Measurements from ENCODE around the gene UBE2S.
"Not testable (repeated sequence)": the region's sequence is repeated elsewhere in the genome, so short reads cannot be mapped to it uniquely, and the experiment has no call there.

UBE2S gene

GRCh38 chr19:55406826-55407549 is 600 bp downstream of the UBE2S start:
- in situ Hi-C loops (cut with MboI; ENCODE audit: low sequenced_read_pairs) = no loop called here

DNA sequence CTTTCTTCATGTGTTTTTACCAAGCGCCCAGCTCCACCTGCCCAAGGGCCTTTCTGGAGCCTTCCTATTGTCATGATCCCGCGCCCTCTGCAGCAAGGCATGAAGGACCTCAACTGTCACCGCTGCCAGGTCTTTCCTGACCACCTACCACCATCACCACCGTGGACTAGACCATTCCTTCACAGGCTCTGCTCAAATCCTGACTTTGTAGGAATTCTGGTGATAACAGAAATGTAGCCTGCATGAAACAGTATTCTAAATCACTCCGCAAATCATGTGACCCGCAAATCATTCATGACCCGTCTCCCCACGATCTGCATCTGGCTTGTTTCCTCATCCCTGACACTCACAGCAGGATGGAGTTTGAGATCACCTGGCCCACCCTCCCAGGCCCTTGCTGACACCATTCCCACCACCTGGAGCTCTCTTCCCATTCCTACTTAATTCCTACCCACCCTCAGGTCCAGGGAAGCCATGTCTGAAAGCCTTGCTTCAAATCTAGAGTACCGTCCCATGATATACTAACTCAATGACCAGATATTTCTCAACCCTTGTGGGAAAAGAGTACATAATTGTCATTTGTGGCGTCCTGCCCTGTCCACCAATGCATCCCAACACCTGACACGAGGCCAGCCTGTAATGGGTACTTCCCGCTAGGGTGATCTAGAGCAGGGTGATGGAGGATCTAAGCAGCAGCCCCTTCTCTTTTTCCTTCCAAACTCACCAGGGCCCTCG is 1.3 kb downstream of the UBE2S start:
- in situ Hi-C loops (cut with MboI; ENCODE audit: low sequenced_read_pairs) = no loop called here

DNA sequence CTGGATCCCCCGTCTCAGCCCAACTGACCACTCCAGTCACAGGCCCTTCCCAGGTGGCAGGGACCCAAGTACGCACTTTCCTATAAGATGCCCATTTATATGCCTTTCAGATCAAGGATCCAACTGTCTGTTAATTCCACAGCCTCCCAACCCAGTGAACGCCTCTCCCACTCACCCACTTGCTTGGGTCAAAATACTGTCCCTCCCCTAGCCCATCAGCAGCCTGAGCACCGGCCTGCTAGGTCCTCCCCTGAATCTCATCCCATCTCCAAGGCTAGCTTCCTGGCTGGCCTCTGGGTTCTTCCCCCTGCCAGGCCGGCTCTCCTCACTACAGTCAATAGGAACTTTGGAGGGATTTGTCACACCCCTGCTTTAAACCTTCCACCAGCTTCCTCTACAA is 1.9 kb downstream of the UBE2S start:
- in situ Hi-C loops (cut with MboI; ENCODE audit: low sequenced_read_pairs) = no loop called here

DNA sequence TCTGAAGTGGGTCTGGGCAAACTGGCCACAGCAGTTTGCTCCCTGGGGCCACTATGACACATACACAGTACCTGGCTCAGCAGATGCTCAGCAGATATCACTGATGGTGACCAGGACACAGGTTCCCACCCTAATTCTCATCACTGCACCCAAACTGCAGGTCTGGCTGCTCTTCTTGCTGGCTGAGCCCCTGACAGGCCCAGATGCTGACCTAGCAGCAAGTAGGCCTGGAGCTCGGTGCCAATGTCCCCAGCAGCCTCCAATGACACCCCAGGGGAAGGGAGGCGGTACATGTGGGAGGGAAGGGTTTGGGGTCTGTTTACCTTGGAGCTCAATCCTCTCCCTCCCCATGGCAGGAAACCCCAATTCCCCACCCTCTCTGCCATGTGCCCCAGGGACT is 5.1 kb downstream of the UBE2S start:
- in situ Hi-C loops (cut with MboI; ENCODE audit: low sequenced_read_pairs) = no loop called here

- in situ Hi-C loops (cut with MboI; ENCODE audit: low sequenced_read_pairs) = not testable (repeated sequence)
Observed at GRCh38 chr19:55401390-55401789, 6.2 kb downstream of the UBE2S start.

GRCh38 chr19:55400281-55401087 is 7.1 kb downstream of the UBE2S start:
- in situ Hi-C loops (cut with MboI; ENCODE audit: low sequenced_read_pairs) = no loop called here

GRCh38 chr19:55398200-55398925 is 9.2 kb downstream of the UBE2S start:
- in situ Hi-C loops (cut with MboI; ENCODE audit: low sequenced_read_pairs) = no loop called here

- in situ Hi-C loops (cut with MboI; ENCODE audit: low sequenced_read_pairs) = no loop called here
Observed at GRCh38 chr19:55392820-55393761, 14.5 kb downstream of the UBE2S start.

DNA sequence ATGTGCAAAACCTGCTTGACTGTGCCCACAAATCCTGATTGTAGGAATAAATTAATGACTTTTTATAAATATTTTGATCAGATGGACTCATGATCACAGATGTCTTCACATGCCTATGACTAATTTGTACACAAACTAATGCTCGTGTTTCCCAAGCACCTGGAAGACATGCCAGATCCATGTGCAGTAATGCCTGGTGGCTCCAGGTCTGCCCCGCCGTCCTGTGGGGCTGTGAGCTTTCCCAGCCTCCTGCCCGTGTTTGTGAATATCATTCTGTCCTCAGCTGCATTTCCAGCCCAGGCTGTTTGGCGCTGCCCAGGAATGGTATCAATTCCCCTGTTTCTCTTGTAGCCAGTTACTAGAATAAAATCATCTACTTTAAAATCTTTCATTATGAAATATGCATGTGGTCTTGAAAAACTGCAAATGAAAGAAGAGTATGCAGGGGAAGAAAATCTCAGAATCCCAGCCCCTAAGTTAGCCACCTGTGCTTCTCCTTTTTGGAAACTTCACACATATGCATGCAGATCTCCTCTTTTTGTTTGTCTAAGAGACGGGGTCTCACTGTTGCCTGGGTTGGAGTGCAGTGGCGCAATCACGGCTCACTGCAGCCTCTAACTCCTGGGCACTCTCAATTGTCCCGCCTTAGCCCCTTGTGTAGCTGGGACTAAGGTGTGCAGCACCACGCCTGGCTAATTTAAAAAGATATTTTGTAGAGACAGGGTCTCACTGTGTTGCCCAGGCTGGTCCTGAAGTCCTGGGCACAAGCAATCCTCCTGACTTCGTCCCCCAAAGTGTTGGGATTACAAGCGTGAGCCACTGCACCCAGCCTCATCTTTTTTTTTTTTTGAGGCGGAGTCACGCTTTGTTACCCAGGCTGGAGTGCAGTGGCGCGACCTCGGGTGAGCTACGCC is 15.6 kb downstream of the UBE2S start:
- in situ Hi-C loops (cut with MboI; ENCODE audit: low sequenced_read_pairs) = no loop called here

- in situ Hi-C loops (cut with MboI; ENCODE audit: low sequenced_read_pairs) = no loop called here
Observed at GRCh38 chr19:55391191-55391670, 16.4 kb downstream of the UBE2S start.

DNA sequence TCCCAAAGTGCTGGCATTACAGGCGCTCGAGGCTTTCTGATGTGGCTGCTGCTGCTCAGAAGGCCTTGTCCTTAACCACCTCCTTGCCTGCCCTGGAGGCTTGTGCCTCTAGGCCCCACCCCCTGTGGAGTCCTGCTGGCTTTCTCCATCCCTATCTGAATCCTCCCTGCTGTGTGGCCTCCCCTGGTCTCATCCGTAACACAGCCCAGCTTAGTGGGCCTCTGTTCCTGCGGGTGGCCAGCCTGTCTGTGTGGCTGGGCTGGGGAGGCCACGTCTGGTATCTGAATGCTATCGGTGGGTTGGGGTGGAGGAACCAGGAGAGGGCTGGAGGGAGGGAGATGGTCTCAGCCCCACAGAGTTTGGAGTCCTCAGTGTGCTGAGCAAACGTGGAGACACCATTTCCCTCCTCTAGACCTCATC is 17.1 kb downstream of the UBE2S start:
- in situ Hi-C loops (cut with MboI; ENCODE audit: low sequenced_read_pairs) = no loop called here

- in situ Hi-C loops (cut with MboI; ENCODE audit: low sequenced_read_pairs) = no loop called here
Observed at GRCh38 chr19:55389386-55390317, 17.9 kb downstream of the UBE2S start.

- in situ Hi-C loops (cut with MboI; ENCODE audit: low sequenced_read_pairs) = no loop called here
Observed at GRCh38 chr19:55387736-55388497, 19.7 kb downstream of the UBE2S start.

DNA sequence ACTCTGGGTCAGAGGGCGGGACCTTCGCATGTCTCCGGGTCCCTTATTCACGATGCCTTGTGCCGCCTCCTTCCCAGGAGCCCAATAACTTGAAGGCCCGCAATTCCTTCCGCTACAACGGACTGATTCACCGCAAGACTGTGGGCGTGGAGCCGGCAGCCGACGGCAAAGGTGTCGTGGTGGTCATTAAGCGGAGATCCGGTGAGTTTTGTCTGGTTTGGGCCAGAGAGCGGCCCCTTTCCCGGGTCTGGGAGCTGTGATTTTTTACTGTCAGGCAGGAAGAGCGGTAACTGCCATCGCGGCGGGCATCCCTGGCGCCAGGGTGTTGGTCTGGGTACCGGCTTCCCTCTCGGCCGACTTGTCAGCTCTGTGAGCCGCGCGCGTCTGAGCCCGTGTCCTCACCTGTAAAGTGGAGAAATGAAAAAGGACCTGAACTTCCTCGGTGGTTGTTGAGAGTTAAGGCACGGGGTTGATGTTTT is 21.1 kb downstream of the UBE2S start:
- in situ Hi-C loops (cut with MboI; ENCODE audit: low sequenced_read_pairs) = no loop called here

DNA sequence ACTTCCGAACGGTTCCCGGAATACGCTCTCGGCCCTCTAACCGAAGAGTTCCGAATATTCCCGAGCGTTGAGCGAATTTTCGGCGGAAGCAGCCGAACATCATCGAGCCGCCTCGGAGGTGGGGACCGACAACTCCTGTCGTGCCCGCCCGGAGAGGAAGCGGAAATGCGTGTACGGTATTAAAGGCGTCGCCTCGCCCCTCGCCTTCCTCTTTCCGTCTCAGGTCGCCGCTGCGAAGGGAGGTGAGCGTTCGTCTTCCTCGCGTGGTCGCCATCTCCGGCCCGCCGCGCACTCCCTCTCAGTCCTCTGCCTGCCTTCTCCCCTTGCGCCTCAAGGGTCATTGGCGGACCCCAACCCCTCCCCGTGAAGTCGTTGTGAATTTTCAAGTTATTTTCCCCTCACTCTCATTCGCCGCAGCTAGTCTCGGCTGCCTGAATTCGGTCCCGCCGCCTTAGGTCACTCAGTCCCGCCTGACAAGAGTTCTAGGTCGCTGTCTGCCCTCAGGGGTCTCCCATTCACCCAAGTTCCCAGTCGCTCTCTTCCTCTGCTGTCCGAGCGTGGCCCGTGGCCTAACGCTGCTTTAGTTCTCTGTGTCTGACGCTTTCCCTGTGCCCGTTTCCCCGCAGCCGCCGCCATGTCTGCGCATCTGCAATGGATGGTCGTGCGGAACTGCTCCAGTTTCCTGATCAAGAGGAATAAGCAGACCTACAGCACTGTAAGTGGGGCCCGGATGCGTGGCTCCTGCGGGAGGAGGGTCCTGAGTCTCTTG is 21.7 kb downstream of the UBE2S start, which contains the start of gene RPL28:
RPL28 (plus strand) TSS at position 209 of the 769 bp plus-strand sequence; CDS start at position 635, 426 bp downstream.
- in situ Hi-C loops (cut with MboI; ENCODE audit: low sequenced_read_pairs) = no loop called here

All from HL-60/S4 treated with phorbol 12-myristate 13-acetate at 8.2 ng/mL for 4 days and 3 days (cell line).